Loucy (cell line): ENCODE measurements around the gene PRKN.

Experiments
- H2AFZ ChIP-seq: fragments of 200-600 bp; sonication (generic); 2 replicates; pipeline ENCODE4 v1.6.0; 2016; ENCODE audit warnings: antibody characterized with exemption, mild to moderate bottlenecking, low read length, moderate library complexity
- H3F3A ChIP-seq: fragments of 200-600 bp; 2 replicates; pipeline ENCODE4 v1.6.0; 2016; ENCODE audit warnings: antibody characterized with exemption, low read depth, mild to moderate bottlenecking
- H3K27me3 ChIP-seq: fragments of 200-600 bp; sonication (generic); 2 replicates; pipeline ENCODE4 v1.6.1; 2014; ENCODE audit warnings: low read length, mild to moderate bottlenecking; ENCODE audit not compliant: insufficient read depth, poor library complexity, severe bottlenecking
- H3K36me3 ChIP-seq: fragments of 200-600 bp; sonication (generic); 2 replicates; pipeline ENCODE4 v1.6.1; 2016; ENCODE audit warnings: low read length; ENCODE audit not compliant: insufficient read depth
- H3K4me1 ChIP-seq: fragments of 200-600 bp; sonication (generic); 2 replicates; pipeline ENCODE4 v1.5.1; 2014; ENCODE audit warnings: low read length, mild to moderate bottlenecking; ENCODE audit not compliant: insufficient read depth, poor library complexity, severe bottlenecking
- H3K4me2 ChIP-seq: fragments of 200-600 bp; sonication (generic); 2 replicates; pipeline ENCODE4 v1.6.0; 2014; ENCODE audit warnings: antibody characterized with exemption, low read length, low read depth, mild to moderate bottlenecking; ENCODE audit not compliant: poor library complexity, severe bottlenecking
- H3K4me3 ChIP-seq: fragments of 200-600 bp; sonication (generic); 2 replicates; pipeline ENCODE4 v1.5.1; 2014; ENCODE audit warnings: low read length, mild to moderate bottlenecking, mixed read lengths; ENCODE audit not compliant: poor library complexity, severe bottlenecking
- H3K79me2 ChIP-seq: fragments of 200-600 bp; sonication (generic); 2 replicates; pipeline ENCODE4 v1.6.1; 2014; ENCODE audit warnings: low read length; ENCODE audit not compliant: insufficient read depth
- H3K9ac ChIP-seq: fragments of 200-600 bp; sonication (generic); 2 replicates; pipeline ENCODE4 v1.6.0; 2014; ENCODE audit warnings: mild to moderate bottlenecking, low read depth, low read length, moderate library complexity; ENCODE audit not compliant: poor library complexity, severe bottlenecking
- H3K9me2 ChIP-seq: fragments of 200-600 bp; sonication (generic); replicated peaks from 2 replicates; pipeline ENCODE4 v1.6.1; 2016; ENCODE audit warnings: low read depth, low read length, mixed read lengths
- H3K9me3 ChIP-seq: fragments of 200-600 bp; sonication (generic); 2 replicates; pipeline ENCODE4 v1.6.1; 2014; ENCODE audit warnings: mild to moderate bottlenecking, antibody characterized with exemption, low read length, low read depth; ENCODE audit not compliant: insufficient read depth
- H4K20me1 ChIP-seq: fragments of 200-600 bp; sonication (generic); 2 replicates; pipeline ENCODE4 v1.6.0; 2014; ENCODE audit warnings: antibody characterized with exemption, low read length, mild to moderate bottlenecking; ENCODE audit not compliant: insufficient read depth, poor library complexity, severe bottlenecking
- EZH2phosphoT487 ChIP-seq: fragments of 200-600 bp; IDR thresholded peaks from 2 replicates; pipeline ENCODE4 v1.6.1; 2018; ENCODE audit warnings: antibody characterized with exemption, mild to moderate bottlenecking, moderate library complexity, borderline replicate concordance
- TF ChIP-seq, protein P1 (sequence below): fragments of 200-600 bp; sonication (generic); conservative IDR thresholded peaks from 2 replicates; pipeline ENCODE4 v1.5.1; 2014; ENCODE audit warnings: mild to moderate bottlenecking, antibody characterized with exemption, low read length

Gene PRKN

DNA sequence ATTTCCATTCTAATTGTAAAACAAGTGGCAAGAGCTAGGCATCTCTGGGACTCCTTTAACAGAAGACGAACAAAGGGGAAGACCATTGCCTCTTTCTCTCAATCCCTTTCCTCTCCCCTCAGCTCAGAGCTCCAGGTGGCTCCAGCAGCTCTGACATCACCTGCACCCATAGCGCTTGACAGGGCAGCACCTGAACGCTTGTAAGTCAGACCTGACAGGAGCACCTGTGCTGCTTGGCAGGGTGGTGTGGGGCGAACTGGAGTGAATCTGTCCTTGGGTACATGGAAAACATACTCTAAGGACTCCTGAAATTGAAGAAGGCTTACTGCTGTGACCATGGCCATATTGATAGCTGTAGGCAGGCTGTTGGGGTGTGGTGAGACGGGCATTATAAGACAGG, 1044.2 kb downstream of the PRKN start:
- no peaks in the 10 kb centered on the region for H3K36me3 ChIP-seq
- no peaks in the 10 kb centered on the region for H3K4me1 ChIP-seq
- no peaks in the 10 kb centered on the region for H3K79me2 ChIP-seq
- H3K4me3 ChIP-seq, result no peak overlapping the region
- no peak overlapping the region for H3K9ac ChIP-seq
- H3K9me3 ChIP-seq, result no peaks in the 10 kb centered on the region
- no peak for TF ChIP-seq EZH2phosphoT487
- H4K20me1 ChIP-seq, result no peaks in the 10 kb centered on the region
- no peak overlapping the region for H3K4me2 ChIP-seq
- no peak overlapping the region for H2AFZ ChIP-seq
- no peaks in the 10 kb centered on the region for H3K9me2 ChIP-seq
- no peaks in the 10 kb centered on the region for H3K27me3 ChIP-seq
- no peaks in the 10 kb centered on the region for H3F3A ChIP-seq

DNA sequence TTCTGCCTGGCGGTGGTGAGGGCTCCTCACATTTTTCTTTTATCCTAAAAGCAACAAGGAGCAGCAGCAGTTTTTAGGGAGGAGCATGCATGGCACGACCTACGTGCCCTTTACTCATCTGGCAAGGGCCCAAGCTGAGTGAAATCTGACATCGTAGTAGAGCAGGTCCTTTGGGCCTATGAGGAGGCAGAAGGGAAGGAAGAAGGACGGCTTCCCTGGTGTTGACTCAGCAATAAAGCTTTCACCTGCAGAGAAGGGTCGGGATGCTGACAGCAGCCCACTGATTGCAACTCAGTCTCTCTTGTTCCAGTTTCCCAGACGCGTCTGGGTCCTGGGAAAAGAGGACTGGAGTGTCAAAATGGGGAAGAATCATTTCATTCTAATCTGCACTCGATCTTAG, 1044.6 kb downstream of the PRKN start:
- TF ChIP-seq EZH2phosphoT487, result no peak
- TF ChIP-seq, protein P1, sequence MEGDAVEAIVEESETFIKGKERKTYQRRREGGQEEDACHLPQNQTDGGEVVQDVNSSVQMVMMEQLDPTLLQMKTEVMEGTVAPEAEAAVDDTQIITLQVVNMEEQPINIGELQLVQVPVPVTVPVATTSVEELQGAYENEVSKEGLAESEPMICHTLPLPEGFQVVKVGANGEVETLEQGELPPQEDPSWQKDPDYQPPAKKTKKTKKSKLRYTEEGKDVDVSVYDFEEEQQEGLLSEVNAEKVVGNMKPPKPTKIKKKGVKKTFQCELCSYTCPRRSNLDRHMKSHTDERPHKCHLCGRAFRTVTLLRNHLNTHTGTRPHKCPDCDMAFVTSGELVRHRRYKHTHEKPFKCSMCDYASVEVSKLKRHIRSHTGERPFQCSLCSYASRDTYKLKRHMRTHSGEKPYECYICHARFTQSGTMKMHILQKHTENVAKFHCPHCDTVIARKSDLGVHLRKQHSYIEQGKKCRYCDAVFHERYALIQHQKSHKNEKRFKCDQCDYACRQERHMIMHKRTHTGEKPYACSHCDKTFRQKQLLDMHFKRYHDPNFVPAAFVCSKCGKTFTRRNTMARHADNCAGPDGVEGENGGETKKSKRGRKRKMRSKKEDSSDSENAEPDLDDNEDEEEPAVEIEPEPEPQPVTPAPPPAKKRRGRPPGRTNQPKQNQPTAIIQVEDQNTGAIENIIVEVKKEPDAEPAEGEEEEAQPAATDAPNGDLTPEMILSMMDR, result no peak
- H3K9me3 ChIP-seq, result no peaks in the 10 kb centered on the region
- H2AFZ ChIP-seq, result no peak overlapping the region
- H3K4me3 ChIP-seq, result no peak overlapping the region
- no peaks in the 10 kb centered on the region for H3K27me3 ChIP-seq
- no peak overlapping the region for H3K4me2 ChIP-seq
- no peaks in the 10 kb centered on the region for H3K36me3 ChIP-seq
- H3K79me2 ChIP-seq, result no peaks in the 10 kb centered on the region
- no peaks in the 10 kb centered on the region for H3F3A ChIP-seq
- no peaks in the 10 kb centered on the region for H3K9me2 ChIP-seq
- H3K4me1 ChIP-seq, result no peaks in the 10 kb centered on the region
- no peak overlapping the region for H3K9ac ChIP-seq
- H4K20me1 ChIP-seq, result no peaks in the 10 kb centered on the region

DNA sequence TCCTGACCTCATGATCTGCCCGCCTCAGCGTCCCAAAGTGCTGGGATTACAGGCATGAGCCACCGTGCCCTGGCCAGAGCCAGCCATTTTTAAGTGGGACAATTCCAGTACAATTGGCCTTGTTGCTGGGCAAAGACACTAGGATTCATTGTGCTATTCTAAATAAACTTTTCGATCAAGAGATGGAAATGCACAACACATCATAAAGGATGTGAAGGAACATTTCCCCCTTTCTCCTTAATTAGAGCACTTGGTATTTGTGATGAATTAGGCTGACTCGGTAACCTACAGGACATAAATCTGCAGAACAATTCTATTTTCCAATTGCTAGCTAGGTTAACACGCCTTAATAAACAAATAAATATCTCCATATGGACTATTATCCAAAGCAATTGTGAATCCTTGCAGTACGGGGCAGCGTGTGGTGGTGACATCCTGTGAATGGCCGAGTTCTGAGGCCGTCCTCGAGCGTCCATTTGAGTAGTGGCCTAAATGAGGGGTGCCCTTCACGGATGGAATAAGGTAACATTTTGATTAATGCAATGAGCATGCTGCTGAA, 1047.5 kb downstream of the PRKN start:
- no peak overlapping the region for H3K9ac ChIP-seq
- H2AFZ ChIP-seq, result no peak overlapping the region
- no peaks in the 10 kb centered on the region for H3F3A ChIP-seq
- H4K20me1 ChIP-seq, result no peaks in the 10 kb centered on the region
- TF ChIP-seq, protein P1, result no peak
- TF ChIP-seq EZH2phosphoT487, result no peak
- no peaks in the 10 kb centered on the region for H3K9me2 ChIP-seq
- H3K4me3 ChIP-seq, result no peak overlapping the region
- no peak overlapping the region for H3K4me2 ChIP-seq
- H3K27me3 ChIP-seq, result no peaks in the 10 kb centered on the region
- H3K9me3 ChIP-seq, result no peaks in the 10 kb centered on the region
- no peaks in the 10 kb centered on the region for H3K4me1 ChIP-seq
- no peaks in the 10 kb centered on the region for H3K36me3 ChIP-seq
- no peaks in the 10 kb centered on the region for H3K79me2 ChIP-seq

DNA sequence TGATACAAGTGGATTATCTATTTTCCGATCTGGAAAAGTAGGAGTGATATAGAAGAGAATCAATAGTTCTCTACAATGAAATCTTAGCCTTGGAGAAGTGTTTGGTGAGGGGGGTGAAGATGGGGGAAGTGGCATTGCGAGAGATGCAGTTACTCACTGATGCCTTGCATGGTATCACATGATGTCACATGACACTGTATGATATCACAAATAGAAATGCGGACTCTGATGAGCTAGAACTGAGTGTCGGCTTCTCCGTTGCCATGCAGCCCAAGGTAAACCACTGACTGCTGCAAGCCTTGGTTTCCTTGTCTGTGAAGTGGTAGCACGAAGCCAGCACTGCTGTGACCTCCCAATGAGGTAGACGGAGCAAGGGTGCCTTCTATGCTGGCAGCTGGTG, 1050.4 kb downstream of the PRKN start:
- no peaks in the 10 kb centered on the region for H3F3A ChIP-seq
- no peaks in the 10 kb centered on the region for H3K4me1 ChIP-seq
- H3K36me3 ChIP-seq, result no peaks in the 10 kb centered on the region
- H3K4me3 ChIP-seq, result no peak overlapping the region
- no peak for TF ChIP-seq EZH2phosphoT487
- TF ChIP-seq, protein P1, result no peak
- no peak overlapping the region for H2AFZ ChIP-seq
- H4K20me1 ChIP-seq, result no peaks in the 10 kb centered on the region
- no peak overlapping the region for H3K4me2 ChIP-seq
- H3K9me2 ChIP-seq, result no peaks in the 10 kb centered on the region
- H3K79me2 ChIP-seq, result no peaks in the 10 kb centered on the region
- H3K9me3 ChIP-seq, result no peaks in the 10 kb centered on the region
- H3K9ac ChIP-seq, result no peak overlapping the region
- H3K27me3 ChIP-seq, result no peaks in the 10 kb centered on the region
